Measurements from ENCODE around the gene TNS2.
A peak's percentile ranks its signal among the peaks of the same experiment; 100 is the strongest.
"Not testable (repeated sequence)": the region's sequence is repeated elsewhere in the genome, so short reads cannot be mapped to it uniquely, and the experiment has no call there.

DNA sequence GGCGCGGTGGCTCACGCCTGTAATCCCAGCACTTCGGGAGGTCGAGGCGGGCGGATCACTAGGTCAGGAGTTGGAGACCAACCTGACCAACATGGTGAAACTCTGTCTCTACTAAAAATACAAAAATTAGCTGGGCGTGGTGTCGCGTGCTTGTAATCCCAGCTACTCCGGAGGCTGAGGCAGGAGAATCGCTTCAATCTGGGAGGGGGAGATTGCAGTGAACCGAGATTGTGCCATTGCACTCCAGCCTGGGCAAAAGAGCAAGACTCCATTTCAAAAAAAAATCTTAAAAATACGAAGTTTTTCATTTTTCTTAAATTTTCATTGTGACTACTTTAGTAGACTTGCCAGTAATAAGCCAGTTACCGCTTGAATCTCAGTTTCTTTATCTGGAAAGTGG, 41.1 kb upstream of the TNS2 start:
- TF ChIP-seq ZBTB21 (tag by site-specific recombination; IDR thresholded peaks at IDR 0.05); ZNF830 (tag by site-specific recombination; IDR thresholded peaks at IDR 0.05; ENCODE audit: low read depth); CTCF (tag by site-specific recombination; IDR thresholded peaks at IDR 0.05); ZNF114 (tag by site-specific recombination; IDR thresholded peaks at IDR 0.05); ZNF175 (tag by site-specific recombination; IDR thresholded peaks at IDR 0.05); ZNF274 (IDR thresholded peaks at IDR 0.05; ENCODE audit: low read length); ZNF274 (tag by site-specific recombination; IDR thresholded peaks at IDR 0.05; ENCODE audit: borderline replicate concordance); KLF7 (tag by site-specific recombination; IDR thresholded peaks at IDR 0.05; ENCODE audit: borderline replicate concordance); ZNF146 (tag by site-specific recombination; IDR thresholded peaks at IDR 0.05); ZBTB17 (tag by site-specific recombination; IDR thresholded peaks at IDR 0.05): not testable (repeated sequence)
- TF ChIP-seq, protein P1, sequence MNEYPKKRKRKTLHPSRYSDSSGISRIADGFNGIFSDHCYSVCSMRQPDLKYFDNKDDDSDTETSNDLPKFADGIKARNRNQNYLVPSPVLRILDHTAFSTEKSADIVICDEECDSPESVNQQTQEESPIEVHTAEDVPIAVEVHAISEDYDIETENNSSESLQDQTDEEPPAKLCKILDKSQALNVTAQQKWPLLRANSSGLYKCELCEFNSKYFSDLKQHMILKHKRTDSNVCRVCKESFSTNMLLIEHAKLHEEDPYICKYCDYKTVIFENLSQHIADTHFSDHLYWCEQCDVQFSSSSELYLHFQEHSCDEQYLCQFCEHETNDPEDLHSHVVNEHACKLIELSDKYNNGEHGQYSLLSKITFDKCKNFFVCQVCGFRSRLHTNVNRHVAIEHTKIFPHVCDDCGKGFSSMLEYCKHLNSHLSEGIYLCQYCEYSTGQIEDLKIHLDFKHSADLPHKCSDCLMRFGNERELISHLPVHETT (tag by site-specific recombination; IDR thresholded peaks at IDR 0.05), result not testable (repeated sequence)
- TF ChIP-seq, protein P2, sequence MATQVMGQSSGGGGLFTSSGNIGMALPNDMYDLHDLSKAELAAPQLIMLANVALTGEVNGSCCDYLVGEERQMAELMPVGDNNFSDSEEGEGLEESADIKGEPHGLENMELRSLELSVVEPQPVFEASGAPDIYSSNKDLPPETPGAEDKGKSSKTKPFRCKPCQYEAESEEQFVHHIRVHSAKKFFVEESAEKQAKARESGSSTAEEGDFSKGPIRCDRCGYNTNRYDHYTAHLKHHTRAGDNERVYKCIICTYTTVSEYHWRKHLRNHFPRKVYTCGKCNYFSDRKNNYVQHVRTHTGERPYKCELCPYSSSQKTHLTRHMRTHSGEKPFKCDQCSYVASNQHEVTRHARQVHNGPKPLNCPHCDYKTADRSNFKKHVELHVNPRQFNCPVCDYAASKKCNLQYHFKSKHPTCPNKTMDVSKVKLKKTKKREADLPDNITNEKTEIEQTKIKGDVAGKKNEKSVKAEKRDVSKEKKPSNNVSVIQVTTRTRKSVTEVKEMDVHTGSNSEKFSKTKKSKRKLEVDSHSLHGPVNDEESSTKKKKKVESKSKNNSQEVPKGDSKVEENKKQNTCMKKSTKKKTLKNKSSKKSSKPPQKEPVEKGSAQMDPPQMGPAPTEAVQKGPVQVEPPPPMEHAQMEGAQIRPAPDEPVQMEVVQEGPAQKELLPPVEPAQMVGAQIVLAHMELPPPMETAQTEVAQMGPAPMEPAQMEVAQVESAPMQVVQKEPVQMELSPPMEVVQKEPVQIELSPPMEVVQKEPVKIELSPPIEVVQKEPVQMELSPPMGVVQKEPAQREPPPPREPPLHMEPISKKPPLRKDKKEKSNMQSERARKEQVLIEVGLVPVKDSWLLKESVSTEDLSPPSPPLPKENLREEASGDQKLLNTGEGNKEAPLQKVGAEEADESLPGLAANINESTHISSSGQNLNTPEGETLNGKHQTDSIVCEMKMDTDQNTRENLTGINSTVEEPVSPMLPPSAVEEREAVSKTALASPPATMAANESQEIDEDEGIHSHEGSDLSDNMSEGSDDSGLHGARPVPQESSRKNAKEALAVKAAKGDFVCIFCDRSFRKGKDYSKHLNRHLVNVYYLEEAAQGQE (tag by site-specific recombination; IDR thresholded peaks at IDR 0.05), result not testable (repeated sequence)
- peak; percentile 84; the same call in 1 of the 2 replicates for TF ChIP-seq ZNF394 (tag by site-specific recombination; IDR thresholded peaks at IDR 0.05; ENCODE audit: borderline replicate concordance)
